ENCODE results near the gene ENDOD1.

The ENDOD1 gene

DNA sequence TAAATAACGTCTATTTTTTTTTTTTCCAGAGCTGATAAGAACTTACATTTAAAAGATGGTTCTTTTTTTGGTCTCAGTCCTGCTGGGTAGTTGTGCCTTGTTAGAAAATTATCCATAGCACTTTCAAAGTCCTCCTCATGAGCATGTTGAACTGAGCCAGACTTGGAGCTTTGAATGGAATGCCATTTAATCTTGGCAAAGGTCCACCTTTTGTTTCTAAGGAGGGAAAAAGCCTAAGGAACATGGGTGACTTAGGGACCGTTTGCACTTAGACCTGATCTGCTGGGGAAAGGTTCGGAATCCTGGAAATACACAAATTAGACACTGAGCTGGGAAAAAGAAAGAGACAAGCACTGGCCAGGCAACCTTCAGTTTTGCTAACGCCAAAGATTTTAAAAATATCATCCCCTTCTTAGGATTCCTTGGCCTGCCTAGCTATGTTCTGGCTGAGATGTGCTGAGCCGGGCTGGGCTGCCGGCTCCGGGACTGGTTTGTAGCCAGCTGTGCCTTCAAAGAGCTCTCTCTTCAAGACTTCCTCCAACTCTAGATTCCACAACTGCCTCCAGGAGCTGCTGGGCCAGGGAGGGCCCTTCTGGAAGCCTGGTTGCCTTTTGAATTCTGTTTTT, 67.4 kb downstream of the ENDOD1 start:
- Histone ChIP-seq H2AFZ (ENCODE audit: low read length) (no peak overlapping the region), H3K9me2 (replicated peaks; ENCODE audit: insufficient read depth, low read length) (no peaks in the 10 kb centered on the region), H3K79me2 (ENCODE audit: low read length) (no peaks in the 10 kb centered on the region), H4K20me1 (ENCODE audit: insufficient read depth, low read length) (no peaks in the 10 kb centered on the region), H3F3A (ENCODE audit: insufficient read depth, low read length) (no peaks in the 10 kb centered on the region; the same call in 1 of the 2 replicates), H3K27me3 (replicated peaks; ENCODE audit: insufficient read depth, low read length) (no peaks in the 10 kb centered on the region), H3K36me3 (replicated peaks; ENCODE audit: insufficient read depth, low read length) (no peaks in the 10 kb centered on the region), H3K27ac (ENCODE audit: low read length) (no peak overlapping the region), H3K4me2 (ENCODE audit: low read depth, low read length) (no peak overlapping the region), H3K4me3 (ENCODE audit: low read length) (no peak overlapping the region), H3K9me3 (replicated peaks; ENCODE audit: insufficient read depth, low read length) (no peaks in the 10 kb centered on the region), H3K4me1 (ENCODE audit: low read length) (peaks cover 5% of the 10 kb centered on the region), H3K9ac (ENCODE audit: low read length) (no peak overlapping the region)
- no peak for DNase-seq
- no peak for TF ChIP-seq EZH2phosphoT487 (IDR thresholded peaks at IDR 0.05; ENCODE audit: low read length)
- TF ChIP-seq, protein P1, sequence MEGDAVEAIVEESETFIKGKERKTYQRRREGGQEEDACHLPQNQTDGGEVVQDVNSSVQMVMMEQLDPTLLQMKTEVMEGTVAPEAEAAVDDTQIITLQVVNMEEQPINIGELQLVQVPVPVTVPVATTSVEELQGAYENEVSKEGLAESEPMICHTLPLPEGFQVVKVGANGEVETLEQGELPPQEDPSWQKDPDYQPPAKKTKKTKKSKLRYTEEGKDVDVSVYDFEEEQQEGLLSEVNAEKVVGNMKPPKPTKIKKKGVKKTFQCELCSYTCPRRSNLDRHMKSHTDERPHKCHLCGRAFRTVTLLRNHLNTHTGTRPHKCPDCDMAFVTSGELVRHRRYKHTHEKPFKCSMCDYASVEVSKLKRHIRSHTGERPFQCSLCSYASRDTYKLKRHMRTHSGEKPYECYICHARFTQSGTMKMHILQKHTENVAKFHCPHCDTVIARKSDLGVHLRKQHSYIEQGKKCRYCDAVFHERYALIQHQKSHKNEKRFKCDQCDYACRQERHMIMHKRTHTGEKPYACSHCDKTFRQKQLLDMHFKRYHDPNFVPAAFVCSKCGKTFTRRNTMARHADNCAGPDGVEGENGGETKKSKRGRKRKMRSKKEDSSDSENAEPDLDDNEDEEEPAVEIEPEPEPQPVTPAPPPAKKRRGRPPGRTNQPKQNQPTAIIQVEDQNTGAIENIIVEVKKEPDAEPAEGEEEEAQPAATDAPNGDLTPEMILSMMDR (IDR thresholded peaks at IDR 0.05; ENCODE audit: low read length) = no peak
- no peak for TF ChIP-seq EZH2 (optimal IDR thresholded peaks at IDR 0.05; ENCODE audit: low read depth, low read length)

DNA sequence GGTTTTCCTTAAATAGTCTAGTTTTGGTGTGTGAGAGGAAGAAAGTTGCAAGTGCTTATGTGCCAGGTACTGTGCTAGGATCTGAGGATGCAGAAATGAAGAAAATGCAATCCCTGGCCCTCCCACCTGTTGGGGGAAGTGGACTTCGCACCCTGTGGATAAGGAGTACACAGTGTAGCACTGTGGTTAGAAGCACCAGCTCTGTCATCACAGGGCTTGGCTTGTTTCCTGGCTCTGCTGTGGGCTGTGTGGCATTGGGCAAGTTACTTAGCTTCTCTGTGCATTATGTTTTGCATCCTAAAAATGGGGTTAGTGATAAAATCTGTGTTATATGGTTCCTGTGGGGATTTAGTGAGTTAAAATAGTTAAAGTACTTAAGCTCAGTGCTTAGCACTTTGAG, 68.2 kb downstream of the ENDOD1 start:
- TF ChIP-seq, protein P1 (IDR thresholded peaks at IDR 0.05; ENCODE audit: low read length) = no peak
- TF ChIP-seq EZH2 (optimal IDR thresholded peaks at IDR 0.05; ENCODE audit: low read depth, low read length) (no peak), EZH2phosphoT487 (IDR thresholded peaks at IDR 0.05; ENCODE audit: low read length) (no peak)
- no peak overlapping the region for H3K4me3 ChIP-seq (ENCODE audit: low read length)
- H3K27ac ChIP-seq (ENCODE audit: low read length) = no peak overlapping the region
- peaks cover 2% of the 10 kb centered on the region; the same call in 1 of the 2 replicates for H3K4me1 ChIP-seq (ENCODE audit: low read length)
- H2AFZ ChIP-seq (ENCODE audit: low read length) = no peak overlapping the region
- H3K79me2 ChIP-seq (ENCODE audit: low read length) = no peaks in the 10 kb centered on the region
- DNase-seq = no peak
- H3K9me2 ChIP-seq (replicated peaks; ENCODE audit: insufficient read depth, low read length) = no peaks in the 10 kb centered on the region
- H3K36me3 ChIP-seq (replicated peaks; ENCODE audit: insufficient read depth, low read length) = no peaks in the 10 kb centered on the region
- no peaks in the 10 kb centered on the region for H3F3A ChIP-seq (ENCODE audit: insufficient read depth, low read length)
- H4K20me1 ChIP-seq (ENCODE audit: insufficient read depth, low read length) = no peaks in the 10 kb centered on the region
- no peak overlapping the region for H3K9ac ChIP-seq (ENCODE audit: low read length)
- H3K4me2 ChIP-seq (ENCODE audit: low read depth, low read length) = no peak overlapping the region
- no peaks in the 10 kb centered on the region for H3K27me3 ChIP-seq (replicated peaks; ENCODE audit: insufficient read depth, low read length)
- H3K9me3 ChIP-seq (replicated peaks; ENCODE audit: insufficient read depth, low read length) = no peaks in the 10 kb centered on the region

DNA sequence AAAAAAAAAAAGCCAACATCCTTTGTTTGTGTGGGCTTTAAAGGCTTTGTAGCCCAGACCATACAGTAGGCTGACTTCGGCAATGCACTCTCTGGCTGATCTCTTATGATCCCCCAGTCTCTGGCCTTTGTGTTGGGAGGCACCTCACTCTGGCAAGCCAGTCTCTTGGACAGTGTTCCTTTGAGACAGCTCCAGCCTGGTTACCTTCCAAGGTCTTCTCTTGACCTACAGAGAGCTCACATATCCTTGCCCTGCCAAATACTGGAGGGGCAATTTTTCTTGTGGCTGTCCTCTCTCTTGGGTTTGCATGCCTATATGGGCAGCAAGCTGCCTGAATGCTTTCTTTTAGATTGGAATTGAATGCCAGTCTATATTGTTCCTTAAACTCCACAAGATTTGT, 71.6 kb downstream of the ENDOD1 start:
- H3K79me2 ChIP-seq (ENCODE audit: low read length) = no peaks in the 10 kb centered on the region
- no peaks in the 10 kb centered on the region for H3K9me3 ChIP-seq (replicated peaks; ENCODE audit: insufficient read depth, low read length)
- no peak overlapping the region for H2AFZ ChIP-seq (ENCODE audit: low read length)
- no peaks in the 10 kb centered on the region for H3K36me3 ChIP-seq (replicated peaks; ENCODE audit: insufficient read depth, low read length)
- no peak overlapping the region for H3K4me3 ChIP-seq (ENCODE audit: low read length)
- TF ChIP-seq, protein P1 (IDR thresholded peaks at IDR 0.05; ENCODE audit: low read length) = no peak
- no peak for TF ChIP-seq EZH2 (optimal IDR thresholded peaks at IDR 0.05; ENCODE audit: low read depth, low read length)
- no peak for TF ChIP-seq EZH2phosphoT487 (IDR thresholded peaks at IDR 0.05; ENCODE audit: low read length)
- no peak overlapping the region for H3K9ac ChIP-seq (ENCODE audit: low read length)
- H3K9me2 ChIP-seq (replicated peaks; ENCODE audit: insufficient read depth, low read length) = no peaks in the 10 kb centered on the region
- no peak overlapping the region for H3K27ac ChIP-seq (ENCODE audit: low read length)
- no peaks in the 10 kb centered on the region for H3K4me1 ChIP-seq (ENCODE audit: low read length)
- H3K27me3 ChIP-seq (replicated peaks; ENCODE audit: insufficient read depth, low read length) = no peaks in the 10 kb centered on the region
- no peaks in the 10 kb centered on the region for H4K20me1 ChIP-seq (ENCODE audit: insufficient read depth, low read length)
- no peak for DNase-seq
- H3K4me2 ChIP-seq (ENCODE audit: low read depth, low read length) = no peak overlapping the region
- H3F3A ChIP-seq (ENCODE audit: insufficient read depth, low read length) = no peaks in the 10 kb centered on the region

Measured in MM.1S (cell line).